HG03378 (cell line): ENCODE data around the gene UIMC1.
"Not testable (repeated sequence)": the region's sequence is repeated elsewhere in the genome, so short reads cannot be mapped to it uniquely, and the experiment has no call there.

Experiments used
- ATAC-seq: cut with Tn5 transposase; IDR thresholded peaks from one replicate; pipeline ENCODE4 v1.9.1; 2021; ENCODE audit warnings: mild to moderate bottlenecking, moderate library complexity; ENCODE audit not compliant: unreplicated experiment

The UIMC1 gene

DNA sequence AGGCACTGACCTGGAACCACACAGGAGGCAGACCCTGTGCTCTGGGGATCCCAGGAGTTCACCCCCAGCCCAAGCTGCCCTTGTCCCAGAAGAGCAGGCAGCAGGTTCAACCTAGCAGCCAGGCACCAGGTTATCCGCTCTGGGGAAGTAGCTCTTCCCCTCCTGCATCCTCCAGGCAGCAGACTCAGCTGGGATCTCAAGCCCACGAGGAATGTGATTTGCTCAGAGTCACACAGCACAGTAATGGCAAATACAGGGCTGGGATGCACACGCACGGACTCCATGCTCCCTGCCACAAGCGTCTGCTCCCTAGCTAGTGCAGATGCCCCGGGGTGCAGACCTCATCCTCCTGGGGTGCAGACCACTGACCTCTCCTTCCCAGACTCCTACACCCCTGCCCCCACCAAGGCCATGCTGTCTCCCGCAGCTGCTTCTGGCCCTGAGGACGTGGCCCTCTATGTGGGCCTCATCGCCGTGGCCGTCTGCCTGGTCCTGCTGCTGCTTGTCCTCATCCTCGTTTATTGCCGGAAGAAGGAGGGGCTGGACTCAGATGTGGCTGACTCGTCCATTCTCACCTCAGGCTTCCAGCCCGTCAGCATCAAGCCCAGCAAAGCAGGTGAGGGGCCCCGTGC is 132.9 kb downstream of the UIMC1 start:
- no peak for ATAC-seq

DNA sequence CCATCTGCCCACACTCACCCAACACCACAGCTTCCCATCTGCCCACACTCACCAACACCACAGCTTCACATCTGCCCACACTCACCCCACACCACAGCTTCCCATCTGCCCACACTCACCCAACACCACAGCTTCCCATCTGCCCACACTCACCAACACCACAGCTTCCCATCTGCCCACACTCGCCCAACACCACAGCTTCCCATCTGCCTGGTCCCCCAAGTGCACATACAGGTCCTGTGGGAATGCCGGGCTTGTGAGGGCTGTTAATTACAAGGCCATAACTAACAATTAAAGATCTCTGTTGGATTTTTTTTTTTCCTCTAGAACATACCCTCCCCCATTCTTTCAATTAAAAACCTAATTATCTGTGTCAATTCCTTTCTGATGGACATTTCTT is 133.6 kb downstream of the UIMC1 start:
- ATAC-seq, result not testable (repeated sequence)

DNA sequence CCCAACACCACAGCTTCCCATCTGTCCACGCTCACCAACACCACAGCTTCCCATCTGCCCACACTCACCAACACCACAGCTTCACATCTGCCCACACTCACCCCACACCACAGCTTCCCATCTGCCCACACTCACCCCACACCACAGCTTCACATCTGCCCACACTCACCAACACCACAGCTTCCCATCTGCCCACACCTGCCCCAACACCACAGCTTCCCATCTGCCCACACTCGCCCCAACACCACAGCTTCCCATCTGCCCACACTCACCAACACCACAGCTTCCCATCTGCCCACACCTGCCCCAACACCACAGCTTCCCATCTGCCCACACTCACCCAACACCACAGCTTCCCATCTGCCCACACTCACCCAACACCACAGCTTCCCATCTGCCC is 134.0 kb downstream of the UIMC1 start:
- not testable (repeated sequence) for ATAC-seq

DNA sequence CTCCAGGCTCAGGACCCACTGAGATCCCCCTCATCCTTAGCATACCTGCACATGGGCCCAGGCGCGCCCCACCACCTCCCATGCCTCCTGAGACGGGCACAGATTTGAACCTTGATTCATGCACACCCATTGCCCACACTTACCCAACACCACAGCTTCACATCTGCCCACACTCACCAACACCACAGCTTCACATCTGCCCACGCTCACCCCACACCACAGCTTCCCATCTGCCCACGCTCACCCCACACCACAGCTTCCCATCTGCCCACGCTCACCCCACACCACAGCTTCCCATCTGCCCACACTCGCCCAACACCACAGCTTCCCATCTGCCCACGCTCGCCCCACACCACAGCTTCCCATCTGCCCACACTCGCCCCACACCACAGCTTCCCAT is 135.9 kb downstream of the UIMC1 start:
- ATAC-seq, result not testable (repeated sequence)

DNA sequence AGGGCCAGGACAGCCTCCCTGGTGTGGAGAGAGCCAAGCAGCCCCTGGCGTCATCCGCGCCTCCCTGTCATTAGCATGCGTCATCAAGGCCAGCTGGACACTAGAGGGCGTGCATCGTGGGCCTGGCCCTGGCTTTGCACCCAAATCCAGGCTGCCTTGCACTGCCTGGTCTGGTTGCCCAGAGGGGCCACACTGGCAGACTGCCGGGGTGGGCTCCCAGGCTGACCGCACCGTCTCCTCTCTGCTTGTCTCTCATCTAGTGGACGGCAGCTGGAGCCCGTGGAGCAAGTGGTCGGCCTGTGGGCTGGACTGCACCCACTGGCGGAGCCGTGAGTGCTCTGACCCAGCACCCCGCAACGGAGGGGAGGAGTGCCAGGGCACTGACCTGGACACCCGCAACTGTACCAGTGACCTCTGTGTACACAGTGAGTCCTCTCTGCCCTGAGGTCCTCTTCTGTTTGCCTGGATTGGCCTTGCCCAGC is 136.4 kb downstream of the UIMC1 start:
- ATAC-seq, result no peak

DNA sequence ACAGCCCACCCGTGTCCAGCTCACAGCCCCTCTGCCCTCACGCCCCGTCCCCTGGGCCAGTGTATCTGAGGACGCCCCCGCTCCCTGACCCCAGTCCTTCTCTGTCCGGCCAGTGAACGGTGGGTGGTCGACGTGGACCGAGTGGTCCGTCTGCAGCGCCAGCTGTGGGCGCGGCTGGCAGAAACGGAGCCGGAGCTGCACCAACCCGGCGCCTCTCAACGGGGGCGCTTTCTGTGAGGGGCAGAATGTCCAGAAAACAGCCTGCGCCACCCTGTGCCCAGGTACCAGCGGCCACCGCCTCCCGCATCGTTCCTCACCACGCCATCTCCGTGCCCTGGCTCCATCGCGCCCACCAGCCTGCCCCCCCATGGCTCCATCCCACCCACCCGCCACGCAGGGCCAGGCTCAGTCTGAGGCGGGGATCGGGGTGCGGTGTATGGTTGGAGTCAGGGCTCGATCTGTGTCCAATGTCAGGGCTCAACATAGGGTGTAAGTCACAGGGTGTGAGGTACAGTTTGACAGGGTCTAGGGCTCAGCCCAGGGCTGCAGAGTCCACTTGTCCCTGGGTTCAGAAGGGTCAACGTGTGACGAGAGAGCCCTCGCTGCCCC is 137.0 kb downstream of the UIMC1 start:
- no peak for ATAC-seq

- no peak for ATAC-seq
Measured at GRCh38 chr5:176868731-176869130, 137.8 kb downstream of the UIMC1 start.

GRCh38 chr5:176868126-176868525 is 138.5 kb downstream of the UIMC1 start:
- ATAC-seq, result no peak

DNA sequence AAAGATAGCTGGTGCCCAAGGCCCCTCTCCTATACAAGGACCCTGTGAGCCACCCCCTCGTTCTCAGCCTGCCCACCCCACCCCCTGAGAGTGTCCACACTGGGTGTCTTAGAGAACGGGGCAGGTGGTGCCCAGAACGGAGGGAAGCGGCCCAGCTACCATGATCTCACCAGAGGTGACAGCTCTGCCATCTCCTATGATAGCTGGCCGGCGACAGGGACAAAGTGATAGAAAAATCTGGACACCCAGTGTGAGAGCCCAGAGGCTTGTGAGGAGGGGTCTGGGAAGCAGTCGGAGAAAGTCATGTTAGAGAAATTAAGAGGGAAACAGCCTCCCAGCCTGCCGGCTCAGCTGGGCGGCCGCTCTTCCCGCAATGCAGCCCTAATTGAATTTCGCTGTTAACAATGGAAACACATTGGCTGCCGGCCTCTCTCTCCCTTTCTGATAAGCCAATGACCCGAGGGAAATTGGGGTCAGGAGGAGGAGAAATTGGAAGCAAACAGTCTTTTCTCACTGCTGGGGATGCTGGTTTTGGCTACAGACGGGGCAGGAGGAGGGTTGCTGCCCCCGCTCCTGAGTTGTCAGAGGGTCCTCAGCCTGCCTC is 139.8 kb downstream of the UIMC1 start:
- ATAC-seq, result no peak

DNA sequence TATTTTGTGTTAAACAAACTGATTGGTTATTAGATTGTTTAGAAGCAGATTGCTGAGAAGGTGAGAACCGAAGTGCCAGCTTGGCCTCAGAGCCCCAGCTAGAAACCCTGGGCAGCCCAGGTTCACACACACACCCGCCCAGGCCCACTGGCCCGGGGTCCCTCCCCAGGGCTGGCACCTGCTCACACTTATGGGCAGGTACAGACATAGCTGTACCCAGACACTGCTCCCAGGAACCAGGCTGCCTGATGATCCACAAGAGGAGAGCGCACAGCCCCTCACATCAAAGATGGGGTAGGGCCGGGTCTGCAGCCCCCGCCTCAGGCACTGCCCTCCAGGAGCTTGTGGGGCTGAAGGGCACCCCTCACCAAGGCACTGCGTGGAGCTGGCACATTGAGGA is 140.6 kb downstream of the UIMC1 start:
- ATAC-seq, result no peak

DNA sequence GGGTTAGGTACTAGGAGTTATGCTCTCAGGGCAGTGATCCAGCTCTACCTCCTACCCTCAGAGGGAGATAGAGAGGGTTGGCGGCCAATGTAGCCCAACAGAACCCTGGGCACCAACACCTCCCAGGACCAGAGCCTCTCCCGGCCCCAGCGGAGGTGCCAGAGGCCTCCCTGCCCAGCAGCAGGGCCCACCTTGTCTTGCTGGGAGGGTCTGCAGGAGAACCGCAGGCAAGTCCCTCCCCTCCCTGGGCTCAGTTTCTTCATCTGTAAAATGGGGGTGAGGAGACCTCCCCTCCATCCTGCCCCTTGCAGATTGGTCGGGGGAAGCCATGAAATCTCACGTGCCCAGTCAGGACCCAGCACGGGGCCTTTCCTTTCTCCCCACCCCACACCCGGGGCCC is 141.8 kb downstream of the UIMC1 start:
- no peak for ATAC-seq

DNA sequence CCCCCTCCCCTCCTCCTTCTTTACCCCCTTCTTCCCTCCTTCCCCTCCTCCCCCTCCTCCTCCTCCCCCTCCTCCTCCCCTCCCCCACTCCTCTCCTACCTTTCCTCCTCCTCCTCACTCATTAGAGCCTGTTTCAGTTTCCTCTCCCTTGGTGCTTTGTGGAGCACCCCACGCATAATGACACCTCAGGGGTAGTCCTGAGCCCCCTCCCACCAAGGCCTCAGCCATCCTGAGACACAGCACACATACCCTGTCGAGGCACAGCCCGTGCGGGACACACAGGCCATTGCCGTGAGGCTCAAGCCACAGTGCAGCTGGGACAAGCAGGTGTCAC is 142.8 kb downstream of the UIMC1 start:
- no peak for ATAC-seq

- no peak for ATAC-seq
Measured at GRCh38 chr5:176863041-176863764, 143.4 kb downstream of the UIMC1 start.

GRCh38 chr5:176862330-176862995 is 144.1 kb downstream of the UIMC1 start:
- no peak for ATAC-seq

DNA sequence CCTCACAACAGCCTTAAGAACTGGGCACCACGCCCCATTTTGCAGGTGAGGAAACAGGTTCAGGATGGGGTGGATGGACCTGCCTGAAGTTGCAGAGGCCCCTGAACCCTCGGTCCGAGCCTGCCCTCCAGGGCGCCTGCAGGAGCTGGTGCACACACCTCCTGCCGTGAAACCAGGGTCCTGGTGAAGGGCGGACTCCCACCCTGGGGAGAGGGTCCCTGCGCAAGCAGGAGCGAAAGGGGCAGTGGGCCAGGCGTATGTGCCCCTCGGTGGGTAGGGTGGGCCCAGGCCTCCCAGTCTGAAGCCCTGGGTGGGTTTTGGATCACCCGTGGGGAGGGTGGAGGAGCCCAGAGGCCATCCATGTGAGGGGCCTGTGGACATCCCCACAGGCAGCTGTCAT is 145.3 kb downstream of the UIMC1 start:
- no peak for ATAC-seq

DNA sequence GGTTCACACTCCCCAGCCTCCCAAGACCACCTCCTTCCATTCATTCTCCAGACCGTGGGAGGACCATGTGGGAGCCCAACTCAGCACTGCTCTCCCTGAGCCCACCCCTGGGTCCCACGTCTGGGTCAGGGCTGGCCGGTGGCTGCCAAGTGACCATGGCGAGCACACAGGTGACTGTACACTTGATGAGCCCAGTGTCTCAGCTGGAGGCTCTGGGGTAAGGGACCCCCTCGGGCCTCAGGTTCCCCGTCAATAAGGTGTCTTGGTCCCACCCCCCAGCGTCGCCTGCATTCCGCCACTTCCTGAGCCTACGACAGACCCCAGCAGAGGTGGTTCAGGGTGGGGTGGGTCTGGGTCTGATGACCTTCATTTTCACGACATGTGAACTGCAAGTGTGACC is 146.2 kb downstream of the UIMC1 start:
- no peak for ATAC-seq

- ATAC-seq, result no peak
Measured at GRCh38 chr5:176859916-176860315, 146.7 kb downstream of the UIMC1 start.

GRCh38 chr5:176857894-176858273 is 148.7 kb downstream of the UIMC1 start:
- no peak for ATAC-seq

DNA sequence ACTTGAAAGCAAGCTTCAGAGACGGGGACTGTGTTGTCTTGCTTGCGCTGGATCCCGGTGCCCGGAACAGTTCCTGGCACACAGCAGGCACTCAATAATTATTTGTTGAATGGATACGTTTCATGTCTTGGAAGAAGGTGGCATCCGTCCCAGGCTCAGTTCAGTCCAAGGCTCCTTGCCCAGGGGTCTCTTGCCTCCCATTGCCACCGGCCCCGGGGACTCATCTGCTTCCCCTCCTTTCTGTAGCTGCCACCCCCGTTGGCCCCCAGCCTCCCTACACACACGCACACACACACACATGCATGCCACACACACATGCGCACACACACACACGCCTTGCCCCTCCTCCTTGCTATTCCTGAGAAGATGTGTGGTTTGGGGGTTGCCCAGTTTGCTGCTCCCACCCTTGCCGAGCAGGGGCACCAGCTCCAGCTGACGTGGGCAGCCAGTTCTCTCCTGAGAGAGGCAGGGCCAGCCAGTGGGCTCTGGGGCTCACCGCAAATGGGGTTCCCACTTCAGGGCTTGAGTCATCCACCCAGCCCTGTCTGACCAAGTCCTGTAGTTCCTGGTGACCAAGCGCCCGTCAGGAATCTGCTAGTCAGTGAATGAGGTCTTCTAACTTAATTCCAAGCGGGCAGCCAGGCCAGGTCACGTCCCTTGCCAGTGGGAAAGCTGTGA is 149.2 kb downstream of the UIMC1 start:
- ATAC-seq, result no peak

DNA sequence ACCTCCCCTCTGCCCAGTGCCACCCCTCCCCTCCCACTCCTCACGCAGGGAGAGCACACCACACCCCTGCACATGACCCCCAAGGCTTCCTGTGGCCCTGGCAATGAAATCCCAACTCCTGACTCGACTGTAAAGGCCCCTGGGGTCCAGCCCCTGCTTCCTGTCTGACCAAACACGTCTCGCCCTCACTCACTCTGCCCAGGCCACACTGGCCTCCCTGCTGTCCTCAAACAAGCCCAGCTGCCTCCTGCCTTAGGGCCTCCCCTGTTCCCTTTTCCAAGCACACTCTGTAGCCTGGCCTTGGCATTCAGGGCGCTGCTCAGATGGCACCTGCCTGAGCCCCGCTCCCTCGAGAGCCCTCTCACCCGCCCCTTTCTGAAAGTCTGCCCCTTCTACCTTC is 149.8 kb downstream of the UIMC1 start:
- no peak for ATAC-seq

DNA sequence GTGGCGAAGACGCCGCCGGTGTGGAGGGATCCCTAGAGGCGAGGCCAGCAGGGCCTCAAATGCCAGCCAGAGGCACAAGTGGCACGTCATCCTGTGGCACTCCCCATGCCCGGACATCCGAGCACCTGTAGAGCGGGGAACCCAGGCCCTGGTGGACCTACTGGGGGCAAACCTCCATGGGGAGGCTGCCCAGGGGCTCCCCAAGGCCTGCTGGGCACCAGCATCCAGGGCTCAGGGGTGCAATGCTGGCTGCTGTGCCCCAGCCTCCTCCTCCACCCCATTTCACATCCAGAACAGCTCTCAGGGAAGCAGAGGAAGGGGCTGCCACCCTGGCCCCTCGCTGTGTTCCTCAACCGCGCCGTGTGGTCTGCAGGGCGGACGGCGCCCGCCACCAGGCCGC is 151.0 kb downstream of the UIMC1 start:
- ATAC-seq, result no peak
